HL-60 (cell line): ENCODE results near the gene ZBTB40.

Experiments
- DNase-seq, 2 experiments: peaks; one replicate each; pipeline ENCODE4 v3.0.0-alpha.2; 2010 to 2020; ENCODE audit warnings: low read depth in 1 of 2, low spot score in 1 of 2
- H3K27ac ChIP-seq: fragments of 250-450 bp; sonication (Bioruptor Pico); replicated peaks from 2 replicates; pipeline ENCODE4 v1.5.1; 2020; ENCODE audit warnings: mild to moderate bottlenecking, moderate library complexity
- H3K27me3 ChIP-seq: fragments of 250-450 bp; sonication (Bioruptor Pico); 2 replicates; pipeline ENCODE4 v1.5.1; 2021; ENCODE audit warnings: mild to moderate bottlenecking, moderate library complexity; ENCODE audit not compliant: insufficient read depth, poor library complexity, severe bottlenecking
- H3K4me3 ChIP-seq: replicated peaks from 2 replicates; pipeline ENCODE4 v1.5.1; 2011; ENCODE audit warnings: mild to moderate bottlenecking, control low read depth, low read length; ENCODE audit not compliant: insufficient read depth
- GABPA ChIP-seq: IDR thresholded peaks from 2 replicates; pipeline ENCODE4 v1.6.1; 2012; ENCODE audit warnings: low read depth
- POLR2AphosphoS5 ChIP-seq: IDR thresholded peaks from 2 replicates; pipeline ENCODE4 v1.6.1; 2012; ENCODE audit warnings: low read depth
- SPI1 ChIP-seq: IDR thresholded peaks from 2 replicates; pipeline ENCODE4 v1.6.1; 2012; ENCODE audit warnings: low read depth, mild to moderate bottlenecking, borderline replicate concordance
- TF ChIP-seq, protein P1 (sequence below): IDR thresholded peaks from 2 replicates; pipeline ENCODE4 v1.6.1; 2012; ENCODE audit warnings: low read depth; ENCODE audit not compliant: insufficient replicate concordance
- TF ChIP-seq, protein P2 (sequence below): IDR thresholded peaks from one replicate; pipeline ENCODE4 v1.5.1; 2011; ENCODE audit warnings: low read length, control low read depth, inconsistent platforms; ENCODE audit not compliant: insufficient read depth

The ZBTB40 gene

DNA sequence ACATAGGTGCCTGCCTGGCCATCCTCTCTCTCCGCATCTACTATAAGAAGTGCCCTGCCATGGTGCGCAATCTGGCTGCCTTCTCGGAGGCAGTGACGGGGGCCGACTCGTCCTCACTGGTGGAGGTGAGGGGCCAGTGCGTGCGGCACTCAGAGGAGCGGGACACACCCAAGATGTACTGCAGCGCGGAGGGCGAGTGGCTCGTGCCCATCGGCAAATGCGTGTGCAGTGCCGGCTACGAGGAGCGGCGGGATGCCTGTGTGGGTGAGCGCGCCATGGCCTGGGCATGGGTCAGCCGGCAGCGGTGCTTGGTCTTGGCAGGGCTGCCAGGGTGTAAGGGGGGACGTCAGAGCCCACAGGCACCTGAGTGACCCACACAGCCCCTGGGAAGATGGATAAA is 125.0 kb downstream of the ZBTB40 start:
- Histone ChIP-seq H3K27me3 (no peaks in the 10 kb centered on the region), H3K27ac (no peak overlapping the region), H3K4me3 (no peak overlapping the region)
- TF ChIP-seq SPI1: no peak
- TF ChIP-seq, protein P1, sequence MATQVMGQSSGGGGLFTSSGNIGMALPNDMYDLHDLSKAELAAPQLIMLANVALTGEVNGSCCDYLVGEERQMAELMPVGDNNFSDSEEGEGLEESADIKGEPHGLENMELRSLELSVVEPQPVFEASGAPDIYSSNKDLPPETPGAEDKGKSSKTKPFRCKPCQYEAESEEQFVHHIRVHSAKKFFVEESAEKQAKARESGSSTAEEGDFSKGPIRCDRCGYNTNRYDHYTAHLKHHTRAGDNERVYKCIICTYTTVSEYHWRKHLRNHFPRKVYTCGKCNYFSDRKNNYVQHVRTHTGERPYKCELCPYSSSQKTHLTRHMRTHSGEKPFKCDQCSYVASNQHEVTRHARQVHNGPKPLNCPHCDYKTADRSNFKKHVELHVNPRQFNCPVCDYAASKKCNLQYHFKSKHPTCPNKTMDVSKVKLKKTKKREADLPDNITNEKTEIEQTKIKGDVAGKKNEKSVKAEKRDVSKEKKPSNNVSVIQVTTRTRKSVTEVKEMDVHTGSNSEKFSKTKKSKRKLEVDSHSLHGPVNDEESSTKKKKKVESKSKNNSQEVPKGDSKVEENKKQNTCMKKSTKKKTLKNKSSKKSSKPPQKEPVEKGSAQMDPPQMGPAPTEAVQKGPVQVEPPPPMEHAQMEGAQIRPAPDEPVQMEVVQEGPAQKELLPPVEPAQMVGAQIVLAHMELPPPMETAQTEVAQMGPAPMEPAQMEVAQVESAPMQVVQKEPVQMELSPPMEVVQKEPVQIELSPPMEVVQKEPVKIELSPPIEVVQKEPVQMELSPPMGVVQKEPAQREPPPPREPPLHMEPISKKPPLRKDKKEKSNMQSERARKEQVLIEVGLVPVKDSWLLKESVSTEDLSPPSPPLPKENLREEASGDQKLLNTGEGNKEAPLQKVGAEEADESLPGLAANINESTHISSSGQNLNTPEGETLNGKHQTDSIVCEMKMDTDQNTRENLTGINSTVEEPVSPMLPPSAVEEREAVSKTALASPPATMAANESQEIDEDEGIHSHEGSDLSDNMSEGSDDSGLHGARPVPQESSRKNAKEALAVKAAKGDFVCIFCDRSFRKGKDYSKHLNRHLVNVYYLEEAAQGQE: no peak
- TF ChIP-seq, protein P2, sequence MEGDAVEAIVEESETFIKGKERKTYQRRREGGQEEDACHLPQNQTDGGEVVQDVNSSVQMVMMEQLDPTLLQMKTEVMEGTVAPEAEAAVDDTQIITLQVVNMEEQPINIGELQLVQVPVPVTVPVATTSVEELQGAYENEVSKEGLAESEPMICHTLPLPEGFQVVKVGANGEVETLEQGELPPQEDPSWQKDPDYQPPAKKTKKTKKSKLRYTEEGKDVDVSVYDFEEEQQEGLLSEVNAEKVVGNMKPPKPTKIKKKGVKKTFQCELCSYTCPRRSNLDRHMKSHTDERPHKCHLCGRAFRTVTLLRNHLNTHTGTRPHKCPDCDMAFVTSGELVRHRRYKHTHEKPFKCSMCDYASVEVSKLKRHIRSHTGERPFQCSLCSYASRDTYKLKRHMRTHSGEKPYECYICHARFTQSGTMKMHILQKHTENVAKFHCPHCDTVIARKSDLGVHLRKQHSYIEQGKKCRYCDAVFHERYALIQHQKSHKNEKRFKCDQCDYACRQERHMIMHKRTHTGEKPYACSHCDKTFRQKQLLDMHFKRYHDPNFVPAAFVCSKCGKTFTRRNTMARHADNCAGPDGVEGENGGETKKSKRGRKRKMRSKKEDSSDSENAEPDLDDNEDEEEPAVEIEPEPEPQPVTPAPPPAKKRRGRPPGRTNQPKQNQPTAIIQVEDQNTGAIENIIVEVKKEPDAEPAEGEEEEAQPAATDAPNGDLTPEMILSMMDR: no peak
- TF ChIP-seq POLR2AphosphoS5: no peak
- TF ChIP-seq GABPA: no peak
- DNase-seq: no peak

DNA sequence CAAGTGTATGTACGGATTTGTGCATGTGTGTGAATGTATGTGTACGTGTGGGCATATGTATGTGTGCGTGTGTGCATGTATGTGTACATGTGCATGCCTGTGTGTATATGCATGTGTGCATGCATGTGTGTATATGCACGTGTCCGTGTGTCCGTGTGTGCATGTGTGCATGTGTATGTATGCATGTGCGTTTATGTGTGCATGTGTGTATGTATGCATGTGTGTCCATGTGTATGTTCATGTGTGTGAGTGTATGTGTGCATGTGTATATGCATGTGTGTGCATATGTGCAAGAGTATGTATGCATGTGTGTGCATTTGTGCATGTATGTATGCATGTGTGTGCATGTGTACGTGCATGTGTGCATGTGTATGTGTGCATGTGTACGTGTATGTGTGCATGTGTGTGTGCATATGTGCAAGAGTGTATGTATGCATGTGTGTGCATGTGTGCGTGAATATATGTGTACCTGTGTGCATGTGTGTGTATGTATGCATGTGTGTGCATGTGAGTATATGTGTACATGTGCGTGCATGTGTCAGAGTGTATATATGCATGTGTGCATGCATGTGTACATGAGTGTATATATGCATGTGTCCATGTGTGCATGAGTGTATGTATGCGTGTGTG is 127.2 kb downstream of the ZBTB40 start:
- no peaks in the 10 kb centered on the region for H3K27me3 ChIP-seq
- no peak for DNase-seq
- TF ChIP-seq POLR2AphosphoS5: no peak
- TF ChIP-seq, protein P2: no peak
- no peak overlapping the region for H3K27ac ChIP-seq
- H3K4me3 ChIP-seq: no peak overlapping the region

DNA sequence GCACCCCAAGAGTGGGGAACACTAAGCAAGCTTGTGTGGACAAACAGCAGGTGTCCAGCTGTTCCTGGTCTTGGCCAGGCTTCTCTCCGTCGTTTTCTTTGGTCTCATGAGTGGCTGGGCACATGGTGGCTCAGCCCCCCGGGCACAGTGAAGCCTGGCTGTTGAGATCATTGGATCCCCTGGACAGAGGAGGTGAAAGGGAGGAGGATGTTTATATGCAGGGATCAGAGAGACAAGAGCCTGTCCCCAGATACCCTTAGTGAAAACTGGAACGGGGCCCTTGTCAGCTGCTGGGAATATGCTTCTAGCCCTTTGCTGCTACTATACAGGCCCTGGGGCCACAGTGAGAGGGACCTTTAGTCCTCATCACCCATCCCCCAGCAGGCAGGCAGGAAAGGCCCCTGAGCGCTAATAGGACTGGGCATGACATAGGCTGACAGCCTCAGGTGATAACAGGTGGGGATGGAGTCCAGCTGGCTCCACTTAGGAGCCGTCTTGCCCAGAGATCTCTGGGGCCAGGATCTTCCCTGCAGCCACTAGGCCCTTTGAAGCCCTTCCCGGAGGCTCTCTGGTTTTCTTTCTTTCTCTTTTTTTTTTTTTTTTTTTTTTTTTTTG is 128.0 kb downstream of the ZBTB40 start:
- H3K27ac ChIP-seq: no peak overlapping the region
- DNase-seq: no peak
- H3K27me3 ChIP-seq: no peaks in the 10 kb centered on the region
- no peak for TF ChIP-seq POLR2AphosphoS5
- no peak overlapping the region for H3K4me3 ChIP-seq
